K562 (cell line): ENCODE data around the gene ANKRD23. TPM values are rescaled to one million over a fixed set of nuclear protein-coding genes. Genes with fewer than 3 reads are reported as not detected.
A peak's percentile ranks its signal among the peaks of the same experiment; 100 is the strongest.

ENCODE experiments used
- ATAC-seq: fragments of 200-7000 bp; cut with Tn5 transposase; 3 replicates; pipeline ENCODE4 v1.9.1; 2020; ENCODE audit warnings: moderate library complexity
- BruUV-seq: library from RNA; stranded (reverse); fragments of 400-500 nt; replicated peaks from 2 replicates; lab custom pipeline; 2021; lab: Mats Ljungman, UMichigan
- CTCF ChIA-PET: fragments of 300-600 bp; formaldehyde crosslinking; extraction: SDS; loops from one replicate; lab custom pipeline; 2021; ENCODE audit warnings: low intra/inter-chr PET ratio; lab: Yijun Ruan, JAX
- POLR2A ChIA-PET: fragments of 300-600, 350-650 bp; sonication (Branson Sonifier 250); formaldehyde crosslinking; extraction: SDS; loops from one replicate; lab custom pipeline; 2021; ENCODE audit warnings: antibody characterized with exemption, inconsistent platforms; lab: Yijun Ruan, JAX
- DNase-seq, 4 experiments: peaks; one replicate each; pipeline versions ENCODE4 v3.0.0 to v3.0.0-alpha.2; 2011 to 2018; ENCODE audit warnings: low spot score in 3 of 4, mixed read lengths in 3 of 4; ENCODE audit errors: extremely low read depth in 1 of 4
- FAIRE-seq: peaks from 2 replicates; lab custom pipeline; 2011; peaks lifted over from hg19 to GRCh38; lab: Jason Lieb, UNC
- H2AFZ ChIP-seq: 2 replicates; pipeline ENCODE4 v1.6.0; 2011; ENCODE audit warnings: low read depth, low read length, control low read depth, inconsistent platforms
- H3K27ac ChIP-seq: fragments of 200-600 bp; 3 replicates; pipeline ENCODE4 v1.8.0; 2011; ENCODE audit warnings: low read depth, mild to moderate bottlenecking, control low read depth, inconsistent platforms, low read length, moderate library complexity, mixed read lengths; ENCODE audit errors: extremely low read depth
- H3K27me3 ChIP-seq, 2 experiments: fragments of 300-600 bp in 1 of 2; 2 replicates in 1 of 2; 3 replicates in 1 of 2; pipeline versions ENCODE4 v1.6.0 to v1.8.0; 2011; ENCODE audit warnings: inconsistent platforms in 2 of 2, low read length in 2 of 2, mild to moderate bottlenecking in 1 of 2, mixed read lengths in 1 of 2, moderate library complexity in 1 of 2; ENCODE audit not compliant: control insufficient read depth in 2 of 2, insufficient read depth in 2 of 2
- H3K36me3 ChIP-seq: fragments of 300-600 bp; 3 replicates; pipeline ENCODE4 v1.8.0; 2011; ENCODE audit warnings: mild to moderate bottlenecking, low read length, inconsistent platforms; ENCODE audit not compliant: control insufficient read depth, insufficient read depth
- H3K4me1 ChIP-seq, 2 experiments: fragments of 200-600 bp in 1 of 2; replicated peaks in 1 of 2; 2 replicates in 1 of 2; 3 replicates in 1 of 2; pipeline versions ENCODE4 v1.5.1 to v1.8.0; 2011; ENCODE audit warnings: inconsistent platforms in 2 of 2, low read length in 2 of 2, mild to moderate bottlenecking in 1 of 2, mixed read lengths in 1 of 2, moderate library complexity in 1 of 2; ENCODE audit not compliant: control insufficient read depth in 2 of 2, insufficient read depth in 2 of 2
- H3K4me2 ChIP-seq: 2 replicates; pipeline ENCODE4 v1.6.1; 2011; ENCODE audit warnings: low read length, control low read depth, inconsistent platforms, mixed read lengths; ENCODE audit not compliant: insufficient read depth
- H3K4me3 ChIP-seq: fragments of 200-600 bp; sonication (generic), shearing (Covaris generic); 2 replicates; pipeline ENCODE4 v1.5.1; 2016; ENCODE audit warnings: control low read depth, inconsistent platforms
- H3K79me2 ChIP-seq: fragments of 200-600 bp; 3 replicates; pipeline ENCODE4 v1.8.0; 2011; ENCODE audit warnings: low read length, inconsistent platforms; ENCODE audit not compliant: control insufficient read depth, insufficient read depth
- H3K9ac ChIP-seq, 2 experiments: 2 replicates each; pipeline versions ENCODE4 v1.6.0 to v1.6.1; 2011; ENCODE audit warnings: low read depth in 2 of 2, low read length in 2 of 2, control low read depth in 1 of 2, inconsistent platforms in 1 of 2, mild to moderate bottlenecking in 1 of 2, mixed read lengths in 1 of 2; ENCODE audit not compliant: insufficient read depth in 1 of 2
- H3K9me1 ChIP-seq: one replicate; pipeline ENCODE4 v1.6.0; 2011; ENCODE audit warnings: inconsistent platforms, mild to moderate bottlenecking, low read length, moderate library complexity; ENCODE audit not compliant: control insufficient read depth, insufficient read depth
- H3K9me3 ChIP-seq: replicated peaks from 2 replicates; pipeline ENCODE4 v1.5.1; 2011; ENCODE audit warnings: low read depth, low read length, inconsistent platforms; ENCODE audit not compliant: control insufficient read depth, insufficient read depth
- H4K20me1 ChIP-seq: replicated peaks from 2 replicates; pipeline ENCODE4 v1.6.1; 2011; ENCODE audit warnings: low read length, inconsistent platforms, mixed read lengths; ENCODE audit not compliant: control insufficient read depth, insufficient read depth
- BDP1 ChIP-seq: IDR thresholded peaks from 3 replicates; pipeline ENCODE4 v1.6.1; 2011; ENCODE audit not compliant: insufficient read length, insufficient read depth
- NR0B1 ChIP-seq: fragments of 450-650 bp; IDR thresholded peaks from one replicate; pipeline ENCODE4 v1.6.1; 2018; ENCODE audit warnings: mild to moderate bottlenecking, moderate library complexity; ENCODE audit not compliant: partially characterized antibody
- NR2F6 ChIP-seq: fragments of 450-650 bp; formaldehyde crosslinking; IDR thresholded peaks from 2 replicates; pipeline ENCODE4 v1.4.0; 2020; ENCODE audit warnings: mild to moderate bottlenecking
- NR4A1 ChIP-seq, 2 experiments: fragments of 250-450 bp in 1 of 2; fragments of 450-650 bp in 1 of 2; sonication (Bioruptor Pico) in 1 of 2; IDR thresholded peaks; 2 replicates each; pipeline versions ENCODE4 v1.4.0 to v1.6.1; 2016 to 2020; ENCODE audit warnings: mild to moderate bottlenecking in 2 of 2, missing compliant biosample characterization in 1 of 2, missing genetic modification characterization in 1 of 2, moderate library complexity in 1 of 2
- POLR2G ChIP-seq: fragments of 200-400 bp; formaldehyde crosslinking; IDR thresholded peaks from 2 replicates; pipeline ENCODE4 v1.6.1; 2017; ENCODE audit warnings: low read depth, mild to moderate bottlenecking, antibody characterized with exemption, low read length, moderate library complexity
- RBM22 ChIP-seq: fragments of 200-400 bp; formaldehyde crosslinking; IDR thresholded peaks from 2 replicates; pipeline ENCODE4 v1.6.1; 2018; ENCODE audit warnings: low read length, low read depth; ENCODE audit not compliant: poor library complexity, severe bottlenecking
- ZNF609 ChIP-seq: sonication (generic); formaldehyde crosslinking; IDR thresholded peaks from 2 replicates; pipeline ENCODE4 v1.8.1; 2023; ENCODE audit warnings: missing genetic modification reagents, mild to moderate bottlenecking, borderline replicate concordance
- WGBS: fragments of 100-300 bp; shearing (Covaris generic); methylation state at CpG from one replicate; pipeline ENCODE4 v1.1.6; 2016; ENCODE audit warnings: low coverage, mixed read lengths; ENCODE audit not compliant: insufficient coverage; ENCODE audit errors: missing lambda C conversion rate; 5-methylcytosine and 5-hydroxymethylcytosine counted together
- in situ Hi-C: fragments of 300-500 bp; cut with MboI; formaldehyde crosslinking; loops from 4 replicates; pipeline ENCODE4 v1.15.0; 2018; ENCODE audit warnings: inconsistent platforms, mixed read lengths
- intact Hi-C: fragments of 100-400 bp; cut with micrococcal nuclease; formaldehyde crosslinking; loops from 2 replicates; pipeline ENCODE4 v1.14.2; 2022
- polyA plus RNA-seq, 8 experiments: library from polyadenylated mRNA; depleted of rRNA in 4 of 8; stranded (reverse) in 5 of 8; unstranded in 3 of 8; fragments of >200 nt; fragmentation: Nextera tagmentation in 2 of 8; fragmentation: Illumina TruSeq in 1 of 8; extraction: Ambion mirVana in 2 of 8; extraction: Trizol in 1 of 8; gene quantifications; 2 replicates each; pipeline versions ENCODE4 v1.2.1 to v1.2.3, GENCODE V29; 2011 to 2014; ENCODE audit warnings: inconsistent platforms in 1 of 8, missing spikeins in 1 of 8
- total RNA-seq, 7 experiments: library from RNA; depleted of rRNA in 6 of 7; stranded (reverse); fragments of >200 nt in 6 of 7; fragmentation: Illumina TruSeq in 2 of 7; extraction: Trizol in 2 of 7; gene quantifications; 2 replicates each; pipeline versions ENCODE4 v1.2.1 to v1.2.3, GENCODE V29; 2011 to 2021; ENCODE audit warnings: low replicate concordance in 1 of 7

Gene ANKRD23
- total and polyA plus RNA-seq, 9 of the 15 experiments (the other 6 are each of a cell fraction or from before 2014, with no cell fraction given), result 0.32 to 4.8 (median 2.8) TPM

GRCh38 chr2:96839293-96839874 lies 4.4 kb downstream of the ANKRD23 start:
- POLR2A ChIA-PET, result interaction anchor here (0.8 to 1.6 kb wide), 4 partner anchors 7 to 1431 kb away, joined by 3 to 5 read pairs (median 4); no protein-coding TSS in a partner anchor
- Histone ChIP-seq H3K27ac (no peak overlapping the region), H3K4me1 (peaks cover 8 to 31% of the 10 kb centered on the region in 2 experiments; a peak in 4 of 5 replicates)
- no peak for DNase-seq
- FAIRE-seq, result no peak
- TF ChIP-seq ZNF609 (CRISPR knock-in tag) (no peak), POLR2G (peak; percentile 56; the same call in 1 of the 2 replicates), NR4A1 (CRISPR knock-in tag; IDR thresholded peaks at IDR 0.05) (no peak), NR4A1 (tag; IDR thresholded peaks at IDR 0.05) (no peak), RBM22 (peak; percentile 85), NR0B1 (no peak), BDP1 (no peak), NR2F6 (CRISPR knock-in tag) (no peak)
- TF ChIP-seq, all 486 proteins: peak for 2
- Histone ChIP-seq H3K4me3 (no peak overlapping the region), H4K20me1 (no peaks in the 10 kb centered on the region), H3K27me3 (no peaks in the 10 kb centered on the region), H2AFZ (no peak overlapping the region), H3K9me3 (no peaks in the 10 kb centered on the region), H3K9ac (no peak overlapping the region; a peak in 1 of 4 replicates), H3K79me2 (no peaks in the 10 kb centered on the region), H3K36me3 (peaks cover 52% of the 10 kb centered on the region; the same call in 2 of the 3 replicates), H3K4me2 (no peak overlapping the region), H3K9me1 (peaks cover 3% of the 10 kb centered on the region)
- 93% methylated on average over 21 of the region's 42 CpGs for WGBS
- CTCF ChIA-PET, result no interaction called here
- no TSS peak for BruUV-seq
- in situ Hi-C loops, result no loop called here
- ATAC-seq, result no peak; the same call in 2 of the 3 replicates
- intact Hi-C loops, result no loop called here
